ENCODE results near the gene CNN3.

CNN3 gene

GRCh38 chr1:94962409-94963265, 35.7 kb upstream of the CNN3 start:
- peak overlapping the region; percentile 87 for H2AFZ ChIP-seq (ENCODE audit: low read length)
- H3K4me3 ChIP-seq (ENCODE audit: low read length, poor library complexity, severe bottlenecking), result peak overlapping the region; percentile 65
- peaks cover 16% of the 10 kb centered on the region for H3K4me1 ChIP-seq (ENCODE audit: insufficient read depth, low read length, poor library complexity, severe bottlenecking)
- H4K20me1 ChIP-seq (ENCODE audit: insufficient read depth, low read length, poor library complexity, severe bottlenecking), result no peaks in the 10 kb centered on the region
- no peaks in the 10 kb centered on the region for H3K79me2 ChIP-seq (ENCODE audit: insufficient read depth, low read length)
- H3K27me3 ChIP-seq (ENCODE audit: insufficient read depth, low read length, poor library complexity, severe bottlenecking), result no peaks in the 10 kb centered on the region
- no peaks in the 10 kb centered on the region for H3F3A ChIP-seq (ENCODE audit: low read depth)
- no peaks in the 10 kb centered on the region for H3K36me3 ChIP-seq (ENCODE audit: insufficient read depth, low read length)
- peak overlapping the region; percentile 71 for H3K9ac ChIP-seq (ENCODE audit: low read depth, low read length, poor library complexity, severe bottlenecking)
- no peak for TF ChIP-seq CTCF (conservative IDR thresholded peaks at IDR 0.05; ENCODE audit: low read length)
- no peak for TF ChIP-seq EZH2phosphoT487 (IDR thresholded peaks at IDR 0.05; ENCODE audit: borderline replicate concordance)
- no peaks in the 10 kb centered on the region for H3K9me3 ChIP-seq (ENCODE audit: insufficient read depth, low read depth, low read length)
- H3K4me2 ChIP-seq (ENCODE audit: low read depth, low read length, poor library complexity, severe bottlenecking), result peak overlapping the region; percentile 67
- no peaks in the 10 kb centered on the region for H3K9me2 ChIP-seq (replicated peaks; ENCODE audit: low read depth, low read length)

- Histone ChIP-seq H3K27me3 (ENCODE audit: insufficient read depth, low read length, poor library complexity, severe bottlenecking) (no peaks in the 10 kb centered on the region), H3K9ac (ENCODE audit: low read depth, low read length, poor library complexity, severe bottlenecking) (peak overlapping the region; percentile 71), H2AFZ (ENCODE audit: low read length) (peak overlapping the region; percentile 87), H3F3A (ENCODE audit: low read depth) (no peaks in the 10 kb centered on the region), H3K4me1 (ENCODE audit: insufficient read depth, low read length, poor library complexity, severe bottlenecking) (peaks cover 16% of the 10 kb centered on the region), H3K79me2 (ENCODE audit: insufficient read depth, low read length) (no peaks in the 10 kb centered on the region), H3K4me3 (ENCODE audit: low read length, poor library complexity, severe bottlenecking) (peak overlapping the region; percentile 65), H3K36me3 (ENCODE audit: insufficient read depth, low read length) (no peaks in the 10 kb centered on the region), H3K9me2 (replicated peaks; ENCODE audit: low read depth, low read length) (no peaks in the 10 kb centered on the region), H3K9me3 (ENCODE audit: insufficient read depth, low read depth, low read length) (no peaks in the 10 kb centered on the region), H3K4me2 (ENCODE audit: low read depth, low read length, poor library complexity, severe bottlenecking) (peak overlapping the region; percentile 67), H4K20me1 (ENCODE audit: insufficient read depth, low read length, poor library complexity, severe bottlenecking) (no peaks in the 10 kb centered on the region)
- TF ChIP-seq CTCF (conservative IDR thresholded peaks at IDR 0.05; ENCODE audit: low read length), result no peak
- TF ChIP-seq EZH2phosphoT487 (IDR thresholded peaks at IDR 0.05; ENCODE audit: borderline replicate concordance), result no peak
Measured at GRCh38 chr1:94961988-94962387, 35.1 kb upstream of the CNN3 start.

GRCh38 chr1:94961582-94961981, 34.7 kb upstream of the CNN3 start:
- Histone ChIP-seq H3K9me2 (replicated peaks; ENCODE audit: low read depth, low read length) (no peaks in the 10 kb centered on the region), H3K9ac (ENCODE audit: low read depth, low read length, poor library complexity, severe bottlenecking) (no peak overlapping the region), H3K4me3 (ENCODE audit: low read length, poor library complexity, severe bottlenecking) (no peak overlapping the region), H3K27me3 (ENCODE audit: insufficient read depth, low read length, poor library complexity, severe bottlenecking) (no peaks in the 10 kb centered on the region), H2AFZ (ENCODE audit: low read length) (peak overlapping the region; percentile 87), H4K20me1 (ENCODE audit: insufficient read depth, low read length, poor library complexity, severe bottlenecking) (no peaks in the 10 kb centered on the region), H3K4me2 (ENCODE audit: low read depth, low read length, poor library complexity, severe bottlenecking) (peak overlapping the region; percentile 13), H3K9me3 (ENCODE audit: insufficient read depth, low read depth, low read length) (no peaks in the 10 kb centered on the region), H3K4me1 (ENCODE audit: insufficient read depth, low read length, poor library complexity, severe bottlenecking) (peaks cover 16% of the 10 kb centered on the region), H3F3A (ENCODE audit: low read depth) (no peaks in the 10 kb centered on the region), H3K79me2 (ENCODE audit: insufficient read depth, low read length) (no peaks in the 10 kb centered on the region), H3K36me3 (ENCODE audit: insufficient read depth, low read length) (no peaks in the 10 kb centered on the region)
- TF ChIP-seq EZH2phosphoT487 (IDR thresholded peaks at IDR 0.05; ENCODE audit: borderline replicate concordance) (no peak), CTCF (conservative IDR thresholded peaks at IDR 0.05; ENCODE audit: low read length) (no peak)
